GM19397 (cell line): ENCODE measurements around the gene KLHL15.

Experiments used
- ATAC-seq: cut with Tn5 transposase; IDR thresholded peaks from one replicate; pipeline ENCODE4 v1.9.1; 2021; ENCODE audit warnings: mild to moderate bottlenecking, moderate library complexity; ENCODE audit not compliant: unreplicated experiment

The KLHL15 gene

GRCh38 chrX:23953908-23954269 lies 73.1 kb downstream of the KLHL15 start:
- ATAC-seq, result no peak

GRCh38 chrX:23952984-23953907 lies 73.7 kb downstream of the KLHL15 start:
- peak; percentile 86 for ATAC-seq

GRCh38 chrX:23952391-23952790 lies 74.6 kb downstream of the KLHL15 start:
- no peak for ATAC-seq

- no peak for ATAC-seq
These were observed 81.8 kb downstream of the KLHL15 start for GRCh38 chrX:23945206-23945605.

- no peak for ATAC-seq
These were observed 82.8 kb downstream of the KLHL15 start for GRCh38 chrX:23944234-23944633.

GRCh38 chrX:23939203-23939602 lies 87.8 kb downstream of the KLHL15 start:
- no peak for ATAC-seq

GRCh38 chrX:23938690-23939089 lies 88.3 kb downstream of the KLHL15 start:
- ATAC-seq, result no peak

GRCh38 chrX:23937100-23937499 lies 89.9 kb downstream of the KLHL15 start:
- ATAC-seq, result no peak

GRCh38 chrX:23936180-23936579 lies 90.8 kb downstream of the KLHL15 start:
- ATAC-seq, result no peak

GRCh38 chrX:23935106-23935505 lies 91.9 kb downstream of the KLHL15 start:
- no peak for ATAC-seq
